Stimulated activated CD8-positive, alpha-beta memory T cell treated with anti-CD3 and anti-CD28 coated beads, Interleukin-12 subunit alpha, Interleukin-12 subunit beta, amount 100 ng/mL, for 4 hours (primary cell): Measurements from ENCODE around the gene CUBN.
"Not testable (repeated sequence)": the region's sequence is repeated elsewhere in the genome, so short reads cannot be mapped to it uniquely, and the experiment has no call there.

Experiments used
- DNase-seq: peaks from one replicate; pipeline ENCODE4 v3.0.0-alpha.2; 2020; ENCODE audit warnings: low read depth

The CUBN gene

GRCh38 chr10:17037910-17038309 lies 91.7 kb downstream of the CUBN start:
- DNase-seq, result no peak

GRCh38 chr10:17035446-17035845 lies 94.2 kb downstream of the CUBN start:
- DNase-seq, result no peak

- no peak for DNase-seq
These were observed 95.9 kb downstream of the CUBN start for GRCh38 chr10:17033529-17034260.

GRCh38 chr10:17031637-17032635 lies 97.7 kb downstream of the CUBN start:
- no peak for DNase-seq

- peak; percentile 74 for DNase-seq
These were observed 99.9 kb downstream of the CUBN start for GRCh38 chr10:17029581-17030271.

- DNase-seq, result no peak
These were observed 100.4 kb downstream of the CUBN start for GRCh38 chr10:17029239-17029580.

GRCh38 chr10:17028798-17029197 lies 100.8 kb downstream of the CUBN start:
- DNase-seq, result no peak

GRCh38 chr10:17026686-17027485 lies 102.7 kb downstream of the CUBN start:
- peak; percentile 38 for DNase-seq

- peak; percentile 42 for DNase-seq
These were observed 103.9 kb downstream of the CUBN start for GRCh38 chr10:17025444-17026295.

GRCh38 chr10:17024461-17024860 lies 105.2 kb downstream of the CUBN start:
- no peak for DNase-seq

- peak; percentile 43 for DNase-seq
These were observed 106.0 kb downstream of the CUBN start for GRCh38 chr10:17023386-17024298.

GRCh38 chr10:17022896-17023295 lies 106.7 kb downstream of the CUBN start:
- DNase-seq, result no peak

- DNase-seq, result no peak
These were observed 107.2 kb downstream of the CUBN start for GRCh38 chr10:17022466-17022825.

GRCh38 chr10:17021656-17022465 lies 107.8 kb downstream of the CUBN start:
- DNase-seq, result no peak

GRCh38 chr10:17019696-17020095 lies 109.9 kb downstream of the CUBN start:
- no peak for DNase-seq

- not testable (repeated sequence) for DNase-seq
These were observed 116.3 kb downstream of the CUBN start for GRCh38 chr10:17013131-17013983.

- not testable (repeated sequence) for DNase-seq
These were observed 116.9 kb downstream of the CUBN start for GRCh38 chr10:17012731-17013130.
